ENCODE measurements around the gene GIGYF2.

Gene GIGYF2

DNA sequence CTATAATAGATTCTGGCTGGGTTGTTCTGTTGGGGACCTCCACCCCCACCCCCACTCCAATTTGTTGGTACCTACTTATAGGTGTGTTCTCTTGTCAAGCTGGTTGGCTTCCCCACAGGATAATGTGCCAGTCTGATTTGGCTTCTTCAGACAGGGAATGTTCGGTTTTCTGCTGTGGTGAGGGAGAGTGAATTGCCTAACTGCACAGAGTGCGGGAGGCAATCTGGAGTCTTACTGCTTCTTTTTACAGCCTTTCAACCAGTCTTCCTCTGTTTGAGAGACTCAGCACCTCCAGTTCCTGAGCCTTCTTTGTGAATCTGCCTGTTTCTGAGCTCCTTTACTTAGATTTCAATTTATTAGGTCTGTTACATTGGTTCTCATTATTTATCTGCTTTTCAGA, 145.6 kb downstream of the GIGYF2 start:
- peak; percentile 31 to 43 for DNase-seq (ENCODE audit: low read depth in 1 of 2, low spot score in 1 of 2)
- H3K4me3 ChIP-seq (replicated peaks; ENCODE audit: insufficient read depth, low read length): no peak overlapping the region
- no peak overlapping the region; the same call in 1 of the 2 replicates for H3K27ac ChIP-seq (replicated peaks)
- H3K27me3 ChIP-seq (ENCODE audit: insufficient read depth, poor library complexity, severe bottlenecking): no peaks in the 10 kb centered on the region
- no peak for TF ChIP-seq REST (IDR thresholded peaks at IDR 0.05; ENCODE audit: insufficient replicate concordance, low read depth)
- TF ChIP-seq, protein P1, sequence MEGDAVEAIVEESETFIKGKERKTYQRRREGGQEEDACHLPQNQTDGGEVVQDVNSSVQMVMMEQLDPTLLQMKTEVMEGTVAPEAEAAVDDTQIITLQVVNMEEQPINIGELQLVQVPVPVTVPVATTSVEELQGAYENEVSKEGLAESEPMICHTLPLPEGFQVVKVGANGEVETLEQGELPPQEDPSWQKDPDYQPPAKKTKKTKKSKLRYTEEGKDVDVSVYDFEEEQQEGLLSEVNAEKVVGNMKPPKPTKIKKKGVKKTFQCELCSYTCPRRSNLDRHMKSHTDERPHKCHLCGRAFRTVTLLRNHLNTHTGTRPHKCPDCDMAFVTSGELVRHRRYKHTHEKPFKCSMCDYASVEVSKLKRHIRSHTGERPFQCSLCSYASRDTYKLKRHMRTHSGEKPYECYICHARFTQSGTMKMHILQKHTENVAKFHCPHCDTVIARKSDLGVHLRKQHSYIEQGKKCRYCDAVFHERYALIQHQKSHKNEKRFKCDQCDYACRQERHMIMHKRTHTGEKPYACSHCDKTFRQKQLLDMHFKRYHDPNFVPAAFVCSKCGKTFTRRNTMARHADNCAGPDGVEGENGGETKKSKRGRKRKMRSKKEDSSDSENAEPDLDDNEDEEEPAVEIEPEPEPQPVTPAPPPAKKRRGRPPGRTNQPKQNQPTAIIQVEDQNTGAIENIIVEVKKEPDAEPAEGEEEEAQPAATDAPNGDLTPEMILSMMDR (IDR thresholded peaks at IDR 0.05; ENCODE audit: insufficient read depth, low read length): no peak
- TF ChIP-seq POLR2AphosphoS5 (IDR thresholded peaks at IDR 0.05; ENCODE audit: low read depth): no peak
- no peak for TF ChIP-seq GABPA (IDR thresholded peaks at IDR 0.05; ENCODE audit: low read depth)
- TF ChIP-seq SPI1 (IDR thresholded peaks at IDR 0.05; ENCODE audit: borderline replicate concordance, low read depth): no peak

GRCh38 chr2:232843834-232844233, 146.7 kb downstream of the GIGYF2 start:
- TF ChIP-seq GABPA (IDR thresholded peaks at IDR 0.05; ENCODE audit: low read depth) (no peak), POLR2AphosphoS5 (IDR thresholded peaks at IDR 0.05; ENCODE audit: low read depth) (no peak), REST (IDR thresholded peaks at IDR 0.05; ENCODE audit: insufficient replicate concordance, low read depth) (no peak), SPI1 (IDR thresholded peaks at IDR 0.05; ENCODE audit: borderline replicate concordance, low read depth) (no peak)
- TF ChIP-seq, protein P1 (IDR thresholded peaks at IDR 0.05; ENCODE audit: insufficient read depth, low read length): no peak
- H3K4me3 ChIP-seq (replicated peaks; ENCODE audit: insufficient read depth, low read length): no peak overlapping the region
- no peak overlapping the region for H3K27ac ChIP-seq (replicated peaks)
- DNase-seq (ENCODE audit: low read depth in 1 of 2, low spot score in 1 of 2): peak in 1 of 2 experiments; percentile 2
- H3K27me3 ChIP-seq (ENCODE audit: insufficient read depth, poor library complexity, severe bottlenecking): no peaks in the 10 kb centered on the region

GRCh38 chr2:232846055-232846454, 148.9 kb downstream of the GIGYF2 start:
- Histone ChIP-seq H3K27ac (replicated peaks) (no peak overlapping the region), H3K4me3 (replicated peaks; ENCODE audit: insufficient read depth, low read length) (no peak overlapping the region), H3K27me3 (ENCODE audit: insufficient read depth, poor library complexity, severe bottlenecking) (no peaks in the 10 kb centered on the region)
- no peak for DNase-seq (ENCODE audit: low read depth in 1 of 2, low spot score in 1 of 2)
- TF ChIP-seq SPI1 (IDR thresholded peaks at IDR 0.05; ENCODE audit: borderline replicate concordance, low read depth) (no peak), GABPA (IDR thresholded peaks at IDR 0.05; ENCODE audit: low read depth) (no peak), REST (IDR thresholded peaks at IDR 0.05; ENCODE audit: insufficient replicate concordance, low read depth) (no peak), POLR2AphosphoS5 (IDR thresholded peaks at IDR 0.05; ENCODE audit: low read depth) (no peak)
- TF ChIP-seq, protein P1 (IDR thresholded peaks at IDR 0.05; ENCODE audit: insufficient read depth, low read length): no peak
